T-helper 17 cell (primary cell): ENCODE results near the gene LCAT. TPM values are rescaled to one million over a fixed set of nuclear protein-coding genes. Genes with fewer than 3 reads are reported as not detected.
"Not testable (repeated sequence)": the region's sequence is repeated elsewhere in the genome, so short reads cannot be mapped to it uniquely, and the experiment has no call there.

Experiments
- ATAC-seq: fragments of 150-1000 bp; cut with Tn5 transposase; 2 replicates; pipeline ENCODE4 v1.10.0; 2021; ENCODE audit warnings: mild to moderate bottlenecking, moderate library complexity
- DNase-seq, 3 donors: peaks; one replicate each; pipeline versions ENCODE4 v3.0.0 to v3.0.0-alpha.2; 2020 to 2021
- H3K9me3 ChIP-seq: one replicate; pipeline ENCODE4 v1.7.0; 2013; ENCODE audit warnings: low read length, mild to moderate bottlenecking; ENCODE audit not compliant: control insufficient read depth, poor library complexity, severe bottlenecking
- H3K27ac Mint-ChIP-seq: one replicate; pipeline ENCODE4 v1.8.0; 2022; ENCODE audit warnings: mild to moderate bottlenecking, moderate library complexity, mixed read lengths
- H3K27me3 Mint-ChIP-seq: one replicate; pipeline ENCODE4 v1.8.0; 2022; ENCODE audit warnings: mixed read lengths
- H3K36me3 Mint-ChIP-seq: one replicate; pipeline ENCODE4 v1.8.0; 2022; ENCODE audit warnings: low read depth, mixed read lengths
- H3K4me1 Mint-ChIP-seq: one replicate; pipeline ENCODE4 v1.8.0; 2022; ENCODE audit warnings: mild to moderate bottlenecking, mixed read lengths
- H3K4me3 Mint-ChIP-seq: one replicate; pipeline ENCODE4 v1.8.0; 2022; ENCODE audit warnings: mild to moderate bottlenecking, moderate library complexity, mixed read lengths
- total RNA-seq, 4 donors: library from RNA in 2 of 4; stranded (reverse) in 2 of 4; gene quantifications; one replicate each; pipeline ENCODE4 v1.2.3 and lab custom pipeline; 2022 to 2026

Gene LCAT
- total RNA-seq, 2 donors from 2014 or later: 4.6 to 5.7 TPM

- not testable (repeated sequence) for H3K9me3 ChIP-seq, DNase-seq, H3K4me3 Mint-ChIP-seq, ATAC-seq, H3K27me3 Mint-ChIP-seq, H3K36me3 Mint-ChIP-seq
- Mint-ChIP-seq H3K4me1 (peaks cover 33% of the 10 kb centered on the region), H3K27ac (peak overlapping the region; percentile 96)
Observed at GRCh38 chr16:67937713-67938112, 6.2 kb downstream of the LCAT start.

- DNase-seq: peak in 2 of 3 donors; percentile 55 to 61
Observed at GRCh38 chr16:67936880-67937605, 6.9 kb downstream of the LCAT start.

GRCh38 chr16:67936124-67936879 is 7.6 kb downstream of the LCAT start, which contains the start of gene PSMB10:
TSS of gene PSMB10 (minus strand) at chr16:67936850. CDS start at chr16:67936749, 101 bp downstream.
- peak within 1 kb of the TSS; percentile 100 for H3K4me3 Mint-ChIP-seq
- H3K36me3 Mint-ChIP-seq: peaks cover 7% of the 10 kb centered on the region
- H3K9me3 ChIP-seq: no peaks in the 10 kb centered on the region
- peak; percentile 5 for ATAC-seq
- H3K27me3 Mint-ChIP-seq: no peaks in the 10 kb centered on the region
- H3K27ac Mint-ChIP-seq: peak within 1 kb of the TSS; percentile 96
- peaks cover 28% of the 10 kb centered on the region for H3K4me1 Mint-ChIP-seq
- peak in 2 of 3 donors; percentile 19 to 50 for DNase-seq

More at GRCh38 chr16:67936880-67937605, 6.9 kb downstream of the LCAT start:
- ATAC-seq: peak; percentile 55
- Mint-ChIP-seq H3K36me3 (peaks cover 7% of the 10 kb centered on the region), H3K27ac (peak overlapping the region; percentile 96), H3K4me1 (peaks cover 31% of the 10 kb centered on the region), H3K4me3 (peak overlapping the region; percentile 100), H3K27me3 (no peaks in the 10 kb centered on the region)
- no peaks in the 10 kb centered on the region for H3K9me3 ChIP-seq

GRCh38 chr16:67935402-67936123 is 8.4 kb downstream of the LCAT start:
- peak; percentile 84 to 93 (median 91) for DNase-seq
- no peaks in the 10 kb centered on the region for H3K27me3 Mint-ChIP-seq
- ATAC-seq: peak; percentile 95
- no peaks in the 10 kb centered on the region for H3K9me3 ChIP-seq
- peaks cover 28% of the 10 kb centered on the region for H3K4me1 Mint-ChIP-seq
- peak overlapping the region; percentile 100 for H3K4me3 Mint-ChIP-seq
- H3K27ac Mint-ChIP-seq: peak overlapping the region; percentile 96
- peaks cover 7% of the 10 kb centered on the region for H3K36me3 Mint-ChIP-seq

- H3K27ac Mint-ChIP-seq: peak overlapping the region; percentile 96
- no peaks in the 10 kb centered on the region for H3K27me3 Mint-ChIP-seq
- no peaks in the 10 kb centered on the region for H3K9me3 ChIP-seq
Observed at GRCh38 chr16:67935101-67935401, 8.9 kb downstream of the LCAT start.

GRCh38 chr16:67934306-67935100 is 9.4 kb downstream of the LCAT start:
- Mint-ChIP-seq H3K27ac (peak overlapping the region; percentile 96), H3K4me3 (no peak overlapping the region), H3K27me3 (no peaks in the 10 kb centered on the region), H3K36me3 (peaks cover 7% of the 10 kb centered on the region), H3K4me1 (peaks cover 19% of the 10 kb centered on the region)
- no peaks in the 10 kb centered on the region for H3K9me3 ChIP-seq
- ATAC-seq: no peak
- DNase-seq: no peak

More at GRCh38 chr16:67935101-67935401, 8.9 kb downstream of the LCAT start:
- H3K4me1 Mint-ChIP-seq: peaks cover 24% of the 10 kb centered on the region
- DNase-seq (no peak), ATAC-seq (no peak)
- H3K4me3 Mint-ChIP-seq: peak overlapping the region; percentile 100
- H3K36me3 Mint-ChIP-seq: peaks cover 7% of the 10 kb centered on the region

GRCh38 chr16:67933805-67934204 is 10.1 kb downstream of the LCAT start:
- Mint-ChIP-seq H3K27me3 (no peaks in the 10 kb centered on the region), H3K36me3 (peaks cover 7% of the 10 kb centered on the region), H3K27ac (peak overlapping the region; percentile 67), H3K4me1 (peaks cover 19% of the 10 kb centered on the region), H3K4me3 (no peak overlapping the region)
- DNase-seq (no peak), ATAC-seq (no peak)
- H3K9me3 ChIP-seq: no peaks in the 10 kb centered on the region

GRCh38 chr16:67932462-67932840 is 11.5 kb downstream of the LCAT start:
- Mint-ChIP-seq H3K4me3 (no peak overlapping the region), H3K27ac (no peak overlapping the region), H3K4me1 (peaks cover 30% of the 10 kb centered on the region), H3K36me3 (peaks cover 7% of the 10 kb centered on the region), H3K27me3 (no peaks in the 10 kb centered on the region)
- no peaks in the 10 kb centered on the region for H3K9me3 ChIP-seq
- DNase-seq (no peak), ATAC-seq (no peak)

- Mint-ChIP-seq H3K4me1 (peaks cover 25% of the 10 kb centered on the region), H3K4me3 (peak within 1 kb of the TSS; percentile 31), H3K36me3 (peaks cover 7% of the 10 kb centered on the region), H3K27me3 (no peaks in the 10 kb centered on the region), H3K27ac (no peak within 1 kb of the TSS)
- DNase-seq: no peak
- no peaks in the 10 kb centered on the region for H3K9me3 ChIP-seq
- ATAC-seq: no peak
Observed at GRCh38 chr16:67931712-67932461, 12.0 kb downstream of the LCAT start, which contains the start of gene CTRL. TSS of gene CTRL (minus strand) at chr16:67931862. CDS start at chr16:67931852, 10 bp downstream.

GRCh38 chr16:67930678-67931211 is 13.2 kb downstream of the LCAT start:
- peaks cover 23% of the 10 kb centered on the region for H3K4me1 Mint-ChIP-seq
- H3K4me3 Mint-ChIP-seq: no peak overlapping the region
- H3K9me3 ChIP-seq: no peaks in the 10 kb centered on the region
- H3K36me3 Mint-ChIP-seq: peaks cover 3% of the 10 kb centered on the region
- no peak for ATAC-seq
- no peak for DNase-seq
- H3K27ac Mint-ChIP-seq: no peak overlapping the region
- no peaks in the 10 kb centered on the region for H3K27me3 Mint-ChIP-seq

GRCh38 chr16:67930191-67930590 is 13.7 kb downstream of the LCAT start:
- ATAC-seq (no peak), DNase-seq (no peak)
- peaks cover 23% of the 10 kb centered on the region for H3K4me1 Mint-ChIP-seq
- no peaks in the 10 kb centered on the region for H3K27me3 Mint-ChIP-seq
- no peaks in the 10 kb centered on the region for H3K9me3 ChIP-seq
- no peaks in the 10 kb centered on the region for H3K36me3 Mint-ChIP-seq
- H3K4me3 Mint-ChIP-seq: no peak overlapping the region
- H3K27ac Mint-ChIP-seq: no peak overlapping the region
